H9 (cell line): ENCODE data around the gene GNAS. TPM values are rescaled to one million over a fixed set of nuclear protein-coding genes. Genes with fewer than 3 reads are reported as not detected.

Experiments
- DNase-seq: peaks from one replicate; pipeline ENCODE4 v3.0.0-alpha.2; 2017
- H2AFZ ChIP-seq: one replicate; pipeline ENCODE4 v1.6.1; 2013; ENCODE audit warnings: mild to moderate bottlenecking, low read length, control low read depth, moderate library complexity
- H2AK5ac ChIP-seq: 2 replicates; pipeline ENCODE4 v1.6.1; 2013; ENCODE audit warnings: low read length, control low read depth, mixed read lengths; ENCODE audit not compliant: insufficient read length
- H2BK120ac ChIP-seq: one replicate; pipeline ENCODE4 v1.6.1; 2013; ENCODE audit warnings: low read depth, mild to moderate bottlenecking, low read length, control low read depth, inconsistent platforms; ENCODE audit not compliant: poor library complexity, severe bottlenecking
- H2BK12ac ChIP-seq: 2 replicates; pipeline ENCODE4 v1.6.1; 2013; ENCODE audit warnings: low read length, control low read depth, mixed read lengths, low read depth; ENCODE audit not compliant: insufficient read length
- H2BK15ac ChIP-seq: 2 replicates; pipeline ENCODE4 v1.6.1; 2013; ENCODE audit warnings: low read depth, low read length, control low read depth
- H2BK20ac ChIP-seq: one replicate; pipeline ENCODE4 v1.6.1; 2013; ENCODE audit warnings: low read depth, mild to moderate bottlenecking, low read length, control low read depth, inconsistent platforms; ENCODE audit not compliant: poor library complexity, severe bottlenecking
- H2BK5ac ChIP-seq: 2 replicates; pipeline ENCODE4 v1.6.1; 2013; ENCODE audit warnings: low read length, control low read depth, mixed read lengths; ENCODE audit not compliant: insufficient read length
- H3K14ac ChIP-seq: 2 replicates; pipeline ENCODE4 v1.6.1; 2013; ENCODE audit warnings: low read length, control low read depth; ENCODE audit not compliant: insufficient read depth
- H3K18ac ChIP-seq: 2 replicates; pipeline ENCODE4 v1.6.1; 2013; ENCODE audit warnings: low read depth, mild to moderate bottlenecking, mixed read lengths, low read length, control low read depth; ENCODE audit not compliant: insufficient read length
- H3K23ac ChIP-seq: 2 replicates; pipeline ENCODE4 v1.6.1; 2013; ENCODE audit warnings: low read length, control low read depth, mixed read lengths, low read depth; ENCODE audit not compliant: insufficient read length
- H3K23me2 ChIP-seq: 2 replicates; pipeline ENCODE4 v1.6.1; 2013; ENCODE audit warnings: low read depth, mild to moderate bottlenecking, mixed read lengths, low read length, control low read depth; ENCODE audit not compliant: insufficient read length, poor library complexity, severe bottlenecking
- H3K27ac ChIP-seq: 2 replicates; pipeline ENCODE4 v1.5.1; 2013; ENCODE audit warnings: low read length, control low read depth, mixed read lengths, low read depth; ENCODE audit not compliant: insufficient read length
- H3K27me3 ChIP-seq: 2 replicates; pipeline ENCODE4 v1.6.1; 2013; ENCODE audit warnings: low read length, control low read depth, inconsistent platforms; ENCODE audit not compliant: insufficient read depth
- H3K4ac ChIP-seq: 2 replicates; pipeline ENCODE4 v1.6.1; 2013; ENCODE audit warnings: low read depth, mild to moderate bottlenecking, control low read depth, inconsistent platforms, low read length, moderate library complexity
- H3K4me1 ChIP-seq: 2 replicates; pipeline ENCODE4 v1.6.1; 2013; ENCODE audit warnings: low read length, control low read depth, inconsistent platforms; ENCODE audit not compliant: insufficient read depth
- H3K4me2 ChIP-seq: 2 replicates; pipeline ENCODE4 v1.6.1; 2013; ENCODE audit warnings: low read length, control low read depth, mixed read lengths; ENCODE audit not compliant: insufficient read length, insufficient read depth
- H3K56ac ChIP-seq: 2 replicates; pipeline ENCODE4 v1.6.1; 2013; ENCODE audit warnings: low read depth, mild to moderate bottlenecking, mixed read lengths, low read length, control low read depth; ENCODE audit not compliant: insufficient read length
- H3K79me1 ChIP-seq: 2 replicates; pipeline ENCODE4 v1.6.1; 2013; ENCODE audit warnings: low read depth, mild to moderate bottlenecking, moderate library complexity, low read length, control low read depth, inconsistent platforms; ENCODE audit not compliant: insufficient read depth, poor library complexity, severe bottlenecking
- H3K79me2 ChIP-seq: 2 replicates; pipeline ENCODE4 v1.6.1; 2013; ENCODE audit warnings: low read length, control low read depth, inconsistent platforms; ENCODE audit not compliant: insufficient read depth
- H3K9ac ChIP-seq: 2 replicates; pipeline ENCODE4 v1.6.1; 2013; ENCODE audit warnings: low read length, control low read depth, mixed read lengths; ENCODE audit not compliant: insufficient read length; ENCODE audit errors: extremely low read depth
- H3K9me3 ChIP-seq: one replicate; pipeline ENCODE4 v1.6.1; 2013; ENCODE audit warnings: low read depth, low read length, inconsistent platforms; ENCODE audit not compliant: control insufficient read depth
- H3T11ph ChIP-seq: one replicate; pipeline ENCODE4 v1.6.1; 2013; ENCODE audit warnings: mild to moderate bottlenecking, low read length, control low read depth, inconsistent platforms
- H4K20me1 ChIP-seq: one replicate; pipeline ENCODE4 v1.6.1; 2013; ENCODE audit not compliant: control insufficient read depth, insufficient read length, insufficient read depth
- H4K5ac ChIP-seq: 2 replicates; pipeline ENCODE4 v1.6.1; 2013; ENCODE audit warnings: low read depth, mild to moderate bottlenecking, mixed read lengths, low read length, control low read depth; ENCODE audit not compliant: insufficient read length
- H4K8ac ChIP-seq: replicated peaks from 2 replicates; pipeline ENCODE4 v1.6.1; 2013; ENCODE audit warnings: low read length, control low read depth, mixed read lengths, low read depth; ENCODE audit not compliant: insufficient read length
- H4K91ac ChIP-seq: 2 replicates; pipeline ENCODE4 v1.6.1; 2013; ENCODE audit warnings: low read depth, mild to moderate bottlenecking, moderate library complexity, mixed read lengths, low read length, control low read depth; ENCODE audit not compliant: insufficient read length
- H3K27ac Mint-ChIP-seq, 3 experiments: 2 replicates in 2 of 3; 3 replicates in 1 of 3; pipeline ENCODE4 v1.8.0; 2020 to 2021; ENCODE audit warnings: mixed read lengths in 3 of 3, mild to moderate bottlenecking in 1 of 3, moderate library complexity in 1 of 3
- H3K27me3 Mint-ChIP-seq: 2 replicates; pipeline ENCODE4 v1.8.0; 2021; ENCODE audit warnings: low read depth, mild to moderate bottlenecking, moderate library complexity, mixed read lengths
- H3K36me3 Mint-ChIP-seq, 3 experiments: 2 replicates in 2 of 3; 3 replicates in 1 of 3; pipeline ENCODE4 v1.8.0; 2020 to 2021; ENCODE audit warnings: low read depth in 3 of 3, mixed read lengths in 3 of 3; ENCODE audit not compliant: insufficient read depth in 1 of 3
- H3K4me1 Mint-ChIP-seq, 2 experiments: 2 replicates each; pipeline ENCODE4 v1.8.0; 2020; ENCODE audit warnings: mixed read lengths in 2 of 2
- H3K4me3 Mint-ChIP-seq, 2 experiments: 2 replicates in 1 of 2; 3 replicates in 1 of 2; pipeline ENCODE4 v1.8.0; 2020 to 2021; ENCODE audit warnings: mild to moderate bottlenecking in 2 of 2, mixed read lengths in 2 of 2, moderate library complexity in 1 of 2
- H3K9me3 Mint-ChIP-seq, 2 experiments: 2 replicates in 1 of 2; 3 replicates in 1 of 2; pipeline ENCODE4 v1.8.0; 2020; ENCODE audit warnings: mild to moderate bottlenecking in 2 of 2, mixed read lengths in 2 of 2, moderate library complexity in 1 of 2
- WGBS: extraction: QIAGEN DNeasy Blood & Tissue Kit; methylation state at CpG from one replicate; pipeline ENCODE4 v1.1.7; 2013; ENCODE audit warnings: missing lambda C conversion rate, low lambda C conversion rate, mixed read lengths; ENCODE audit not compliant: insufficient read length; ENCODE audit errors: extremely low coverage; 5-methylcytosine and 5-hydroxymethylcytosine counted together
- total RNA-seq: library from RNA; stranded (reverse); gene quantifications from 2 replicates; pipeline ENCODE4 v1.2.1, GENCODE V29; 2021
- TF ChIP-seq, protein P1 (sequence below): fragments of 200-600 bp; sonication (generic); conservative IDR thresholded peaks from 3 replicates; pipeline ENCODE4 v1.8.0; 2021; ENCODE audit warnings: antibody characterized with exemption, mild to moderate bottlenecking

GNAS gene
- total RNA-seq, 1 experiment from 2014 or later: 920 TPM

DNA sequence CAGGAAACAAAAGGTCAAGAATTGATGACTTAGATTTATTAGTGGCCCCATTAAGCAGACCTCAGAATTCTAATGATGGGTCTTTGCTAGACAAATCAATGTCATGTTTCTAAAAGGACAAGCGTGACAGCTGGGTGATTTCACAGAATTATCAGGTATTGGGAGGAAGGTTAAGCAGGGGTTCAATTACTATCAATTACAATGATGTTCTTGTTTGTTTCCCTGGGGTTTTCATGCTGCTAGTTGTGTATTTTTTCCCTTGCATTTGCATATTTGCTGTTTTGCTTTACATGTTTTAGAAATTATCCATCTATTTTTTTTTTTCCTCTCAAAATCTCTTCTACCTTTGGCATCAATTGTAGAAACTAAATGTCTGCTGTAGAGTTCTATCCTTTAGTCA, 27.9 kb downstream of the GNAS start:
- Histone ChIP-seq H3K56ac (no peak overlapping the region), H4K5ac (no peak overlapping the region), H2AK5ac (no peak overlapping the region), H3K23me2 (no peaks in the 10 kb centered on the region), H4K91ac (no peak overlapping the region), H2BK20ac (no peak overlapping the region), H3K9me3 (no peaks in the 10 kb centered on the region), H3K9ac (no peak overlapping the region), H2BK12ac (no peak overlapping the region), H3K4ac (no peak overlapping the region), H3K79me2 (no peaks in the 10 kb centered on the region), H2BK15ac (no peak overlapping the region), H4K20me1 (no peaks in the 10 kb centered on the region), H3K27ac (no peak overlapping the region), H2BK5ac (no peak overlapping the region), H3K27me3 (no peaks in the 10 kb centered on the region), H4K8ac (no peak overlapping the region), H3T11ph (no peak overlapping the region), H2AFZ (no peak overlapping the region), H3K18ac (no peak overlapping the region), H2BK120ac (no peak overlapping the region), H3K79me1 (no peaks in the 10 kb centered on the region), H3K23ac (no peak overlapping the region), H3K4me2 (no peak overlapping the region), H3K4me1 (peaks cover 7% of the 10 kb centered on the region; the same call in 1 of the 2 replicates), H3K14ac (no peak overlapping the region)
- DNase-seq: no peak
- H3K4me1 Mint-ChIP-seq: peaks cover 68 to 74% of the 10 kb centered on the region in 2 experiments
- no peak overlapping the region for H3K27ac Mint-ChIP-seq
- H3K9me3 Mint-ChIP-seq: no peaks in the 10 kb centered on the region; a peak in 2 of 5 replicates
- no CpG with 5 or more reads among the region's 1 CpG for WGBS
- TF ChIP-seq, protein P1, sequence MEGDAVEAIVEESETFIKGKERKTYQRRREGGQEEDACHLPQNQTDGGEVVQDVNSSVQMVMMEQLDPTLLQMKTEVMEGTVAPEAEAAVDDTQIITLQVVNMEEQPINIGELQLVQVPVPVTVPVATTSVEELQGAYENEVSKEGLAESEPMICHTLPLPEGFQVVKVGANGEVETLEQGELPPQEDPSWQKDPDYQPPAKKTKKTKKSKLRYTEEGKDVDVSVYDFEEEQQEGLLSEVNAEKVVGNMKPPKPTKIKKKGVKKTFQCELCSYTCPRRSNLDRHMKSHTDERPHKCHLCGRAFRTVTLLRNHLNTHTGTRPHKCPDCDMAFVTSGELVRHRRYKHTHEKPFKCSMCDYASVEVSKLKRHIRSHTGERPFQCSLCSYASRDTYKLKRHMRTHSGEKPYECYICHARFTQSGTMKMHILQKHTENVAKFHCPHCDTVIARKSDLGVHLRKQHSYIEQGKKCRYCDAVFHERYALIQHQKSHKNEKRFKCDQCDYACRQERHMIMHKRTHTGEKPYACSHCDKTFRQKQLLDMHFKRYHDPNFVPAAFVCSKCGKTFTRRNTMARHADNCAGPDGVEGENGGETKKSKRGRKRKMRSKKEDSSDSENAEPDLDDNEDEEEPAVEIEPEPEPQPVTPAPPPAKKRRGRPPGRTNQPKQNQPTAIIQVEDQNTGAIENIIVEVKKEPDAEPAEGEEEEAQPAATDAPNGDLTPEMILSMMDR: no peak
- H3K36me3 Mint-ChIP-seq: peaks cover 2 to 12% (median 6%) of the 10 kb centered on the region in 3 experiments; a peak in 4 of 7 replicates
- H3K27me3 Mint-ChIP-seq: no peaks in the 10 kb centered on the region; the same call in none of the 2 replicates
- no peak overlapping the region for H3K4me3 Mint-ChIP-seq
